ENCODE measurements around the gene MBTPS1.

Gene MBTPS1

DNA sequence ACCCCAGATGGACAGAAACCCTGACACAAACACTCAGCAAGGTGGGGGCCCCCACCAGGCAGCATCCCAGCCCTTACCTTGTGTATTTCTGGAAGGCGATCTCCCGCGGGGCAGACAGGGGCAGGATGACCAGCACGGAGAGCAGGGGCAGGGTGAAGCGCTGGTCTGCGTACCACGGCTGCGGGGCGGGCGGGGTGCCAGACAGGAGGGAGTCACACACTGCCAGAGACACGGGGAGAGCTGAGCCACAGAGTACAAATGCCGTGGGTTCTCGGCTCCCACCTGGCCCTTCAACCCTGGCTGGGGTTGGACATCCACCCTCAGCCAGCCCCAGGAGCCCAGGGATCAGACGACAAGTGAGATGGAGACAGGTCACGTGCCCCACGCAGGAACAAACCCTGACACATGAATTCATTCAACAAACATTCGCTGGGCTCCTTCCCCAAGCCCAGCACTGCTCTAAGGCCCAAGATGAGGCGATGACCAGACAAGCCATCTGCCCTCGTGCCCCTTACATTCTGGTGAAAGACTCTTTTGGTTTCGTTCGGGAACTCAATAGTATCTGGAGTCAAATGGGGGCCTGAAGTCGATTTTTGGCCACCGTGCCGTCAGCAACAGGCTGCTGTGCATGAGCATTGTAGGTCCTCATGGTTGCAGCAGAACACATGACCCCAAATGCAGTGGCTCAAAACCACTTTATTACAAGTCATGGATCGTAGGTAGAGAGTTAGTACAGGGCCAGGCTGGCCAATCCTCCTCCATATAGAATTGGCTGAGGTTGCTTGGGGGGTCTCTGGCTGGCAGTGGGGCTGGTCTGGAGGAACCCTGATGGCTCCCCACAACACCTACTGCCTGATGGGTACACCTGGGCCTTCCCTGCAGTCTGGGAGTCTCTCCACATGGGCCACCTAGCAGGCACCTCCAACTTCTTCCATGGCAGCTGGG is 83.2 kb downstream of the MBTPS1 start:
- DNase-seq = no peak

DNA sequence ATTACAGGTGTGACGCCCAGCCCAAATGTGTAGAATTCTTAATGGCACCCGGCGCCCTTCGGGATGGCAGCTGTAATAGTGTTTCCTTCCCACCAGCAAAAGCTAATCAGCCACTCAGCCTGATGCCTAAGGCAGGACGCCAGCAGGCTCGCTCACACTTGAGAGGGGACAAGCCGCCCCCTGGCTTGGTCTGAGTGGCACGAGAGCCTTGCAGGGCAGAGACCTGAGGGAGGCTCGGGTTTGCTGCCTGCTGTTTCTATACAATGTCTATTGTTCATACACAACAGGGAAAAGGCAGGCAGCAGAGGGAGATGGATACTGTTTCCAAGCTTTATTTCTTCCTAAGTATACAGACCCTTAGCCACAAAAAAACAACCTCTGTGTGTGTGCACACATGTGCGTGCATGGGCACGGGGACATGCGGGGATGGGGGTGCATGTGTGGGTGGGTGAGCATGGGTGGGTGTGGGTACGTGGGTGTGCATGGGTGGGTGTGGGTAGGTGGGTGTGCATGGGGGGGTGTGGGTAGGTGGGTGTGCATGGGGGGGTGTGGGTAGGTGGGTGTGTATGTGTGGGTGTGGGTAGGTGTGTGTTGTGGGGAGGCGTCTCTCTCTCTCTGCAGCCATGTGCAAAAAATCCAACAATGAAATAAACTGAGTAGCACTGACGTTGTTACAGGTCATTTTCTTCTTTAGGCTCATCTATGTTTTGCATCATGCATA is 84.1 kb downstream of the MBTPS1 start:
- DNase-seq = no peak

DNA sequence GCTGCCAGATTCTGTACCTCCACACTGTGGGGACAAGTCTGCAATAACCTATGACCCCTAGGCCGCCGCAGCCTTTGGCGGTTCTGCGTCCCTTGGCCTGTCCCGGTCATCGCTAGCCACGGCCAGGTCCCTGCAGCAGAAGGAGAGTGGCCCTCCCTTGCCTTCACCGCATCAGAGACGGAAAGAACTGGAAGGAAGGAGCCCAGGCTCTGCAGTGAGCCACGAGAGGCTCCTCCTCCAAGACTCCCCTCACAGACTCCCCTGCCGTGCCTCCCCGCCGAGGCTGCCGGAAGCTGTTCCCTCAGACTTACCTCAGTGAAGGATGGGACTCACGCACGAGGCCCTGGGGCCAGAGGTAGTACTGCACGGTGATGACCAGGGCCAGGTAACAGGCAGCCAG is 85.2 kb downstream of the MBTPS1 start:
- no peak for DNase-seq

DNA sequence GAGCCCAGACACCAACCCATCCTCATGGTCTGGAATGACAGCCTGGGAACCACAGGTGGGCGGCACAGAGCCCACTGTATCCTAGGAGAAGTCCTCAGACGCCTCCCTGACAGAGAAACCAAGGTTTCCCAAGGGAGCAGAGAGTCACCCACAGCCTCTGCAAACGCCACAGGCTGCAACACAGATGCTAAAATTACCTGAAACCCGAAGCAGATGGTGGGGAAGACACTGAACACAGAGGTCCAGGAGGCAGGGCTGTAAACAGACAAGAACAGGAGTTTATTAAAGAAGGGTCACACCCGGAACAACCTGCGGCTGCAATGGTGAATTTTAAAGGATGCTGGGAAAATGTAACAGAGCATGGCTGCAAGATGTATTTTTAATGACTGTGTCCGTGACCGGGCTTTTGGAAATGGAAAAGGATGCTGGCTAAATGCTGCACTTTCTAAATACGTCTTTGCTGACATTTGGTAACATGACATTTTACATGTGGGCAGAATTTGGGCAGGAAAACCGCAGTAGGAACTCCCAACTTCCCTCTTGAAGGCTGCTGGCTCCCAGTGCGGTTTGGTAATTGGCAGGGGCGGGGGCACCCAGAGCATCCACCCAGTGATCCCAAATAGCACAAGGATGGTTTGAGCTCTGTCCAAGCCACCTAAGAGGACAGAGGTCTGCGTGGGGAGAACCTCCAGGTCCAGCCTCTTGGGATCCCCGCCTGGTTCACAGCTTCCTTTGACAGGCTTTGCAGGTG is 87.3 kb downstream of the MBTPS1 start:
- DNase-seq = no peak

DNA sequence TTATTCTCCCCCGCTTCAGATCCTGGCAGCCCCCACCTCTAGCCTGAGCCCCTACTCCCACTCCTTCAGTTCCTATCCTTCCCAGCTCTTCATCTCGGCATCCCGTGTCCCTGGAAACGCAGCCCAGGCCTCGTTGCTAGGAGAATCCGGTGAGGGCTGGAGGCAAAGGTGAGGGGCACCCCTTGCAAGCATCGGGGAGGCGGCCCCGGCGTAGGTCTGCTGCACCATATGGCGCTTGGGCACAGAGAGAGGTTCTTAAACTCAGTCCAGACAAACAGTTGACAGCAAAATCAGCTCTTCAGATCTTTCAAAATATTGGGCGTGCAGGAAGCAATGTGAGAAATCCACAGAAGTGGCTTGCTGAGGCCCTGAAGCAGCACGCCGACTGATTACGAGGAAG is 89.1 kb downstream of the MBTPS1 start:
- DNase-seq = no peak

DNA sequence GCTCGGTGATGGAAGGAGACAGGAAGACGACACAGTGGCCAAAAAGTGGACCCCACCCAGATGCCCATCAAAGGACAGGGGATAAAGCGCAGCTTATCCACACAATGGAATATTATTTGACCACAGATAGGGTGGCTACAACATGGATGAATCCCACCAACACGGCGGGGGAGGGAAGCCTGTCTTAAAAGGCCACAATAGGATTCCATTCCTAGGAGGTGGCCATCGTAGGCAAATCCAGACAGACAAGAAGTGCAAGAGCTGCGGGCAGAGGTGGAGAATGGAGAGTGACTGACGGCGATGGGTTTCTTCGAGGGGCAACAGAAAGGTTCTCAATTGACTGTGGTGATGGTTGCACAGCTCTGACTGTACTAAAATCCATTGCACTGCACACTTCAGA is 90.1 kb downstream of the MBTPS1 start:
- no peak for DNase-seq

DNA sequence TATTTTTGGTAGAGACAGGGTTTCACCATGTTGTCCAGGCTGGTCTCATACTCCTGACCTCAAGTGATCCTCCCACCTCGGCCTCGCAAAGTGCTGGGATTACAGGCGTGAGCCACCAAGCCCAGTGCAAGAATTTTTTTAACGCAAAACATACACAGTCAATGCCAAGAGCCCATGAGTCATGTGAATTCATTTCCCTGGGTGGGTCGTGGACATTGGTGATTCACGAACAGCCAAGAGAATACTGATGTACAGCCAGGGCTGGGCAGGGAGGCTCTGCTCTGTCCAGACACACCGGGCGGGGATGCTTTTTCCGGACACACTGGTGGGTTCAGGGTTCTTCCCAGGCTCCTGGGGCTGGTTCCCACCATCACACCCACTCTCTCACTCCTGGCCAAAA is 91.9 kb downstream of the MBTPS1 start:
- no peak for DNase-seq

DNA sequence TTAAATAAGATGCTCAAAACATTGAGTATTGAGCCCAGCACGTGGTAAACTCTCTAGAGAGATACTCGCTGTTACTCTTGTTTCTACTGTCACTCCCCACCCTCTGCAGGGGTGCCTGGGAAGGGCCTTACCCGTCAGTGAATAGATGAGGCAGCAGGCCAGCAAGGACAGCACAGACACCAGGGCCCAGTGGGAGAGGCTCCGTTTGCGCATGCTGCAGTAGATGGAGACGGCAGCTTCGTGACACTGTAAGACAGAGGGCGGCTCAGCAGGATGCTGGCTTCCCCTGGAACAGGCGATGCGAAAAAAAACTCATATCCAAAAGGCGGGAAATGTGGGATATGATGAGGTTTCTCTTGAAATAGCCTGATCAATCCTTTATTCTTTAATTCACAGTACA is 94.1 kb downstream of the MBTPS1 start:
- no peak for DNase-seq

DNA sequence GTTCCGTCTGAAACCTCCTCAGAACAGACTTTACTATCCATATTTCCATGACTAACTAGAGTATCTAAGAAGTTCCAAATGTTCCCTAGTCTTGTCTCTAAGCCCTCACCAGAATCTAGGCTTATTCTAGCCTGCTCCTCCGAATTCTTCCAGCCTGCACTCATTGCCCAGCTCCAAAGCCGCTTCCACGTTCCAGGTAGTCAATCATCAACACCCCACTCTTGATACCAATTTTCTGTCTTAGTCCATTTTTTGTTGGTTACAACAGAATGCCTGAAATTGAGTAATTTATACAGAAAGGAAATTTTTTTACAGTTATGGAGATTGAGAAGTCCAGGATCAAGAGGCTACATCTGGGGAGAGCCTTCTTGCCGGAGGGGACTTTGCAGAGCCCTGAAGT is 95.3 kb downstream of the MBTPS1 start:
- no peak for DNase-seq

DNA sequence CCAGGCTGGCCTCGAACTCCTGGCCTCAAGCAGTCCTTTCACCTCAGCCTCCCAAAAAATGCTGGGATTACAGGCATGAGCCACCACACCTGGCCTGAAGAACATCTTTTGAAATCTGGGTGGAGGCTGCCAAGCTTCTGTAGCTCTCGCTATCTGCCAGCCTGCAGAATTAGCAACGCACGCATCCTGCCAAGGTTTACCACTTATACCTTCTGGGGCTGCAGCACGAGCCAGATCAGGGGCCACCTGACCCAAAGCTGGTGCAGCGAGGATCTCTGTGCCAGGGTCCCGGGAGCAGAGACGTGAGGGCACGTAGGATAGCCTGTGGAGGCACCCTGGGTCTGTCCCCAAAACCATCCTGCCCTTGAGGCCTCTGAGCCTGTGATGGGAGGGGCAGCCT is 96.4 kb downstream of the MBTPS1 start:
- no peak for DNase-seq

DNA sequence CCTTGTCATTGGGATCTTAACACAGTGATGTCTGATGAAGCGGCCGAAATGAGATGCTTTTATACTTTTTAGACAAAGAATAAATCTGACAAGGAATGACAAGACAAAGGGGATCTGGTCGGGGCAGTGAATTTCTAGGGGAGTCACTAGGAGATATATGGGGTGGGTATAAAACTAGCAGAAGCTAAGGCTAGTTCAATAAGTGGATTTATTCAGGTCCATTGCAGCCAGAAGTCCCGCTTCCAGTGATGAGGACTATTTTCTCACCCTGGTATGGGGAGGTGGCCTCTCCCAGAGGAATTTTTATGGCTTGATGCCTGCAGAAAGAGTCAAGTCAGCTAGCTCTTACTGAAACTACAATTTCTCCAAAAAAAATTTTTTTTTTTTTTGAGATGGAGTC is 98.0 kb downstream of the MBTPS1 start:
- no peak for DNase-seq

DNA sequence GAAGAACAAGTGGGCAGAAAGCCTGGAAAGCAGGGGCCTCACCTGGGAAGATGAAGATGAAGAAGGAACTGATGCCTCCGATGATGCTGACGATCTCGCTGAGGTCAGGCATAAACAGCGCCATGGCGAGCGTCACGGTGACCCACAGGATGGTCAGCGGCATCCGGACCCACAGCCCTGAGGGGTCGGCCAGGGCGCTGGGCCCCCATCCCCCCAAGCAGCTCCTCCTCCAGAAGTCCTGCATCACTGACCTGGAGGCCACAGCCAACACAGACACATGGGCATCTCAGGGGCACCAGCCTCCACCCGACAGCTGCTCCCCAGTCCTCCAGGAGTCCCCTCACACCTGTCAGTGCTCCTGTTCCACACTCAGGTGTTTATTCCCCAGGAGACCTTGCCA is 100.3 kb downstream of the MBTPS1 start:
- no peak for DNase-seq

DNA sequence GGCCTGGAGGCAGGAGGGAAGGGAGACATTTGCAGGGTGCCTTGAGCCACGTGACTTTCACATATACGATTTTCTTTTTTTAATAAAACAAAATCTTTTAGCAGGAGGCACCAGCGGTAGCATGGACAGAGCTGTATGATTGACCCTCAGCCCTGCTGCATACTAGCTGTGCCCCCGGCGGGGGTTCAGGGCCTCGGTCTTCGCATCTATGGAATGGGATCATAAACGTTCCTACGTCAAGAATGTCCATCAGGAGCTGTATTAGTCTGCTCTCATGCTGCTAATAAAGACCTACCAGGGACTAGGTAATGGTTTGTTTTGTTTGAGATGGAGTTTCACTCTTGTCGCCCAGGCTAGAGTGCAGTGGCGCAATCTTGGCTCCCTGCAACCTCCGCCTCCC is 101.3 kb downstream of the MBTPS1 start:
- no peak for DNase-seq

DNA sequence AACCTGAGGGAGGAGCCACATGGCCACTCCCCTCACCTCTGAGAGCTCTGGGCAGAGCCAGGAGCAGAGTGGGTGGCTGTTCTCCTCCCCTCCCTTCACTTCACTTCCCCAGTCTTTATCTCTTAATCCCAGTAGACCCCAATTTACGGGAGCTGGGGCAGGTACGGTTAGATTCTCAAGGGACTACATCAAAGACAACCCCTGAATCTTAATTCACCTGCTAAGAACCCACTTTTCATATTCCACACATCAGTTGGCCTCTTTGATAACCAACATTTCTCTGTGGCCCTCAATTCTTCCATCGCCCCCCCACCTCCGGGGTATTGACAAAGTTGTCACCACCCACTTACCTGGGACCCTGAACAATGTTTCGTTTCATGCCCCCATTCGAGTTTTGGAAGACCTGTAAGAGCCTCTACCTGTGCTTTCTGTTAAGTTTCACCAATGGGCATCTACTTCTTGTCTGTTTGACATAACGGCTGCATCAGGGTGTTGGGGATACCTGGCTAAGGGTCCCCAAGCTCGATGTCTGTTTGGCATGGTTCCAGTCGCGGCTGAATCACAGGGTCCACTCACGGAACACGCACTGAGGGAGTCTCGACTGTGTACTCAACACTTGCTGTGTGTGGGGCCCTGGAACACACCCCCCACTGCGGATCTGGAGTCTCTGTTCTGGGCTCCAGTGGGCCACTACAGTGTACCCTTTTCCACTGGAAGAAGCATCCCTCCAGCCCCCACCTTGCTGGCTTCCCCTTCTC is 102.0 kb downstream of the MBTPS1 start:
- no peak for DNase-seq

DNA sequence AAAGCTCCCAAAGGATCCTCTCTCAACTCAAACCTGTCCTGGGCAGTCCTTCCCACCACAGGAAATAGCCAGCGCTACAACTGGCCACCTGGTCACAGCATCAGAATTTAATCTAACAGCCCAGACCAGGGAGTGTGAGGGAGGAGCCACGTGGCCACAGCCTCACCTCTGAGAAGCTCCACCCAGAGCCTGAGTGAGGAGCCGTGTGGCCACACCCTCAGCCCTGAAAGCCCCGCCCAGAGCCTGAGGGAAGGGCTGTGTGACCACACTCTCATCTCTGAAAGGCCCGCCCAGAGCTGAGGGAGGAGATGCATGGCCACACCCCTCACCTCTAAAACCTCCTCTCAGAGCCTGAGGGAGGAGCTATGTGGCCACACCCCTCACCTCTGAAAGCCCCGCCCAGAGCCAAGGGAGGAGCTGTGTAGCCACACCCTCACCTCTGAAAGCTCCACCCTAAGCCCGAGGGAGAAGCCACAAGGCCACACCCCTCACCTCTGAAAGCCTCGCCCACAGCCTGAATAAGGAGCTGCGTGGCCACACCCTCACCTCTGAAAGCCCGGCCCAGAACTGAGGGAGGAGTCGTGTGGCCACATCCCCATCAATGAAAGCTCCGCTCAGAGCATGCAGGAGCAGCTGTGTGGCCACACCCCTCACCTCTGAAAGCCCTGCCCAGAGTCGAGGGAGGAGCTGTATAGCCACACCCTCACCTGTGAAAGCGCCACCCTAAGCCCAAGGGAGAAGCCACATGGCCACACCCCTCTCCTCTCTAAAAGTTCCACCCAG is 102.8 kb downstream of the MBTPS1 start:
- peak; percentile 43 to 66 for DNase-seq

DNA sequence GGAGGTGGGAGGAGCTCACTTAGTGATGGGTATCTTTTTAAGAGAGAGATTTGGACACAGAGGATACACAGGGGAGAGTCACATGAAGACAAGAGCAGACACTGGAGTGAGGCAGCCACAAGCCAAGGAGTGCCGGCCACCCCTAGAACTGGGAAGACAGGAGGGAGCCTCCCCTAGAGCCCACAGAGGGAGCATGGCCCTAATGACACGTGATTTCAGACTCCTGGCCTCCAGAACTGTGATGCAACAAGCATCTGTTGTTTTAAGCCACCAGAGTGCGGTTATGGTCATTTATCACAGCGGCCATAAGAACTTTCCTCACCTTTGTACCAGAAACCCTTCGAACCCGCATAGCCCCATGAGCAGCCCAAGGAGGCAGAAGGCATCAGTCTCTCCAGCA is 107.5 kb downstream of the MBTPS1 start:
- DNase-seq = no peak

DNA sequence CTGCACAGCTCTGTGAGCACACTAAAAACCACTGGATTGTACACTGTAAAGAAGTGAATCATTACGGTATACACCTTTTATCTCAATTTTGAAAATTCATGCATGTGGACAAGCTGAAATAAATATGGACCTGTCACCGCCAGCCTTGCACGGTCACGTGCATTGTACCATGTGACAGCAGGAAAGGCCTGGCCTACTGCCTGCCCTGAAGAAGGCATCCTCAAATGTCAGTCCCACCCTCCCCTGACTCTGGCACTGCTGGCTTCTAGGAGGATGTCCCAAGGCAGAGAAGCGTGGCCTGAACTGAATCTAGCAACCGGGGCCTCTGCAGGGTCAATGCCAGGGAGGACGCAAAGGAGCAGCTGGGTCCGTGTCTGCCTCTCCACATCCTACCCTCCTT is 108.8 kb downstream of the MBTPS1 start:
- DNase-seq = no peak

DNA sequence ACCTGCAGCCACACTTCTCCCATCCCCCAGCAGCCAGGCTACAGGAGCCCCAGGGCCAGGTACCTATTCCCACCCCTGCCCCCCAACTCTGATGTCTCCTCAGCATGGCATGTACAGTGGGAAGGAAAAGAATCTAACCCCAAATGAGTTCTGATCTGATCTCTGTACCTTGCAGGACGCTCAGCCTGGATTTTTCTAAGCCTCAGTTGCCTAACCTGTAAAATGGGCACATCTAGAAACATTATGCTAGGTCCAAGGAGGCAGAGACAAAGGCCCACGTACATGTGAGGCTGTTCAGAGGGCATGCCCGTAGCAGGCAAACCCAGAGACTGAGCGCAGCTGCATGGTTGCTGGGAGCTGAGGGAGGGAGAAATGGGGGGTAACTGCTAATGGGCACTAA is 109.2 kb downstream of the MBTPS1 start:
- no peak for DNase-seq

DNA sequence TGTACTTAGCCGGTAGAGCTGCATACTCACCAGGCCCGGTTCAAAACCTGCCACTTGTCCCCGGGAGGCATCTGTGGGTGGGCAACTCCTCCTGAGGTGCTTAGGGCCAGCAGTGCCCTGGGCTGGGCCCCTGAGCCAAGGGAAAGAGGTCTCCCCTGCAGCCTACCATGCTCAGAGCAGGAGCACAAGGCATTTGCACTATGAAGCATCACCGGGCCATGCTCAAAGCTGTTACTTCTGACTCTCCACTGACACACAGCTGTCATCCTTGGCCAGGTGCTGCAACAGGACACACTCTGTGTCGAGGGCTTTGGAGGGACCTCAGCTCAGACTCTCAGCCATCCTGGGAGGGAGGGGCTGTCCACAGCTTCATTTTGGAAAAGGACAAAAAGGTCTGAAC is 111.4 kb downstream of the MBTPS1 start:
- no peak for DNase-seq

DNA sequence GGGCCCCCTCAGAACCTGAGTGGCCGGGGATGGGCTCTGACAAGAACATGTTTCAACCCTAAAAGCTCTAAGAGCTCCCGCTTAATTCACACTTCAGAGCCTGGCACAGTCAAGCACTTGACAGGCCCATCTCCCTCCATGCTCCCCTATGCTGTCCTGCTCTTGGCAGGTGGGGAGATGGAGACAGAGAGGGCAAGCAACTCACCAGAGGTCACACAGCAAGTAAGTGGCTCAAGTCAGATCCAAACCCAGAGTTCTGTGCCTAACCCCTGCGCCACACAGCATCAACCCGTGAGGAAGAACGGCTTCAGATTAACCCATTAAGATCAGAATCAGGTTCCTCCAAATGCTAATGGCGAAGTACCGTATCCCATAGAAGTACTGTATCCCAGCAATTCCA is 112.3 kb downstream of the MBTPS1 start:
- DNase-seq = no peak
